Measurements from ENCODE around the gene PLXDC1. TPM values are rescaled to one million over a fixed set of nuclear protein-coding genes. Genes with fewer than 3 reads are reported as not detected.
A peak's percentile ranks its signal among the peaks of the same experiment; 100 is the strongest.

The PLXDC1 gene
- total RNA-seq, 4 donors from 2014 or later = 1.6 to 26.2 (median 4.3) TPM

GRCh38 chr17:39092692-39093230, 58.7 kb downstream of the PLXDC1 start:
- Histone ChIP-seq H3K27me3 (no peaks in the 10 kb centered on the region), H3K36me3 (no peaks in the 10 kb centered on the region), H3K27ac (peak overlapping the region; percentile 27 to 58 (median 36)), H3K9me3 (no peaks in the 10 kb centered on the region), H3K4me1 (peaks cover 0 to 44% (median 10%) of the 10 kb centered on the region in 4 donors), H3K4me3 (no peak overlapping the region)
- TF ChIP-seq POLR2AphosphoS5 (IDR thresholded peaks at IDR 0.05) (no peak), EP300 (IDR thresholded peaks at IDR 0.05; ENCODE audit: low read depth) (no peak), POLR2A (IDR thresholded peaks at IDR 0.05) (no peak), CTCF (IDR thresholded peaks at IDR 0.05) (no peak)
- intact Hi-C loops (cut with DNase I; ENCODE audit: low total_unique reads) (no loop called here), in situ Hi-C loops (cut with MboI; ENCODE audit: low pct_ligation_motif_present in 1 of 4, low pct_unique_long_range_greater_than_20kb in 1 of 4, low sequenced_read_pairs in 3 of 4) (no loop called here)
- DNase-seq = no peak
- WGBS, 2 donors (ENCODE audit: low coverage in 1 of 2) = 56 to 60% methylated on average over 1 to 6 of the region's 6 CpGs

- 80 to 100% methylated on average over 2 to 15 of the region's 15 CpGs for WGBS, 2 donors (ENCODE audit: low coverage in 1 of 2)
- Histone ChIP-seq H3K27me3 (no peaks in the 10 kb centered on the region), H3K9me3 (no peaks in the 10 kb centered on the region), H3K36me3 (no peaks in the 10 kb centered on the region), H3K27ac (no peak overlapping the region), H3K4me3 (no peak overlapping the region), H3K4me1 (peaks cover 0 to 31% (median 8%) of the 10 kb centered on the region in 4 donors)
- intact Hi-C loops (cut with DNase I; ENCODE audit: low total_unique reads) (no loop called here), in situ Hi-C loops (cut with MboI; ENCODE audit: low pct_ligation_motif_present in 1 of 4, low pct_unique_long_range_greater_than_20kb in 1 of 4, low sequenced_read_pairs in 3 of 4) (no loop called here)
- DNase-seq = no peak
- TF ChIP-seq CTCF (IDR thresholded peaks at IDR 0.05) = no peak
- TF ChIP-seq POLR2A (IDR thresholded peaks at IDR 0.05) = no peak
- TF ChIP-seq EP300 (IDR thresholded peaks at IDR 0.05; ENCODE audit: low read depth) = no peak
- TF ChIP-seq POLR2AphosphoS5 (IDR thresholded peaks at IDR 0.05) = no peak
Measured at GRCh38 chr17:39090908-39091665, 60.4 kb downstream of the PLXDC1 start.

GRCh38 chr17:39090400-39090799, 61.0 kb downstream of the PLXDC1 start:
- Histone ChIP-seq H3K9me3 (no peaks in the 10 kb centered on the region), H3K4me3 (no peak overlapping the region), H3K36me3 (no peaks in the 10 kb centered on the region), H3K27ac (no peak overlapping the region), H3K27me3 (no peaks in the 10 kb centered on the region), H3K4me1 (peaks cover 0 to 24% (median 5%) of the 10 kb centered on the region in 4 donors)
- DNase-seq = no peak
- WGBS, 2 donors (ENCODE audit: low coverage in 1 of 2) = 93 to 100% methylated on average over 1 to 9 of the region's 9 CpGs
- in situ Hi-C loops (cut with MboI; ENCODE audit: low pct_ligation_motif_present in 1 of 4, low pct_unique_long_range_greater_than_20kb in 1 of 4, low sequenced_read_pairs in 3 of 4) (no loop called here), intact Hi-C loops (cut with DNase I; ENCODE audit: low total_unique reads) (no loop called here)
- TF ChIP-seq POLR2AphosphoS5 (IDR thresholded peaks at IDR 0.05) = no peak
- TF ChIP-seq CTCF (IDR thresholded peaks at IDR 0.05) = no peak
- TF ChIP-seq POLR2A (IDR thresholded peaks at IDR 0.05) = no peak
- no peak for TF ChIP-seq EP300 (IDR thresholded peaks at IDR 0.05; ENCODE audit: low read depth)

- no peak for DNase-seq
- Histone ChIP-seq H3K4me1 (peaks cover 0 to 23% (median 0%) of the 10 kb centered on the region in 4 donors), H3K9me3 (no peaks in the 10 kb centered on the region), H3K27ac (no peak overlapping the region), H3K36me3 (no peaks in the 10 kb centered on the region), H3K4me3 (no peak overlapping the region), H3K27me3 (no peaks in the 10 kb centered on the region)
- 66 to 92% methylated on average over 5 to 11 of the region's 11 CpGs for WGBS, 2 donors (ENCODE audit: low coverage in 1 of 2)
- in situ Hi-C loops (cut with MboI; ENCODE audit: low pct_ligation_motif_present in 1 of 4, low pct_unique_long_range_greater_than_20kb in 1 of 4, low sequenced_read_pairs in 3 of 4) (no loop called here), intact Hi-C loops (cut with DNase I; ENCODE audit: low total_unique reads) (no loop called here)
- no peak for TF ChIP-seq POLR2A (IDR thresholded peaks at IDR 0.05)
- no peak for TF ChIP-seq POLR2AphosphoS5 (IDR thresholded peaks at IDR 0.05)
- TF ChIP-seq CTCF (IDR thresholded peaks at IDR 0.05) = no peak
- TF ChIP-seq EP300 (IDR thresholded peaks at IDR 0.05; ENCODE audit: low read depth) = no peak
Measured at GRCh38 chr17:39084558-39084957, 66.9 kb downstream of the PLXDC1 start.
